GM18873 (cell line): ENCODE measurements around the gene ACOT12.
"Not testable (repeated sequence)": the region's sequence is repeated elsewhere in the genome, so short reads cannot be mapped to it uniquely, and the experiment has no call there.

Source experiments
- ATAC-seq: cut with Tn5 transposase; IDR thresholded peaks from one replicate; pipeline ENCODE4 v1.9.1; 2021; ENCODE audit warnings: mild to moderate bottlenecking, moderate library complexity, moderate number of reproducible peaks; ENCODE audit not compliant: unreplicated experiment, low FRiP score

The ACOT12 gene

GRCh38 chr5:81301271-81302015, 92.5 kb downstream of the ACOT12 start, which contains the start of gene ZCCHC9:
ZCCHC9 (plus strand) TSS chr5:81301587; CDS start chr5:81304758, 3,171 bp downstream.
- peak; percentile 94 for ATAC-seq

- ATAC-seq, result no peak
Measured at GRCh38 chr5:81300921-81301270, 93.0 kb downstream of the ACOT12 start.

GRCh38 chr5:81297531-81297930, 96.4 kb downstream of the ACOT12 start:
- no peak for ATAC-seq

- ATAC-seq, result not testable (repeated sequence)
Measured at GRCh38 chr5:81294021-81294420, 99.9 kb downstream of the ACOT12 start.

- no peak for ATAC-seq
Measured at GRCh38 chr5:81292130-81292529, 101.8 kb downstream of the ACOT12 start.

GRCh38 chr5:81290146-81290545, 103.8 kb downstream of the ACOT12 start:
- no peak for ATAC-seq

GRCh38 chr5:81288021-81288433, 105.9 kb downstream of the ACOT12 start:
- ATAC-seq, result no peak

GRCh38 chr5:81286059-81286617, 107.8 kb downstream of the ACOT12 start:
- no peak for ATAC-seq

GRCh38 chr5:81283976-81284375, 110.0 kb downstream of the ACOT12 start:
- no peak for ATAC-seq
